ENCODE measurements around the gene PRKAG2.

Gene PRKAG2

GRCh38 chr7:151626422-151627115, 250.3 kb downstream of the PRKAG2 start:
- H3K4me1 ChIP-seq (ENCODE audit: insufficient read depth, low read length, poor library complexity, severe bottlenecking) = peaks cover 16% of the 10 kb centered on the region
- no peaks in the 10 kb centered on the region for H4K20me1 ChIP-seq (ENCODE audit: insufficient read depth, low read length, poor library complexity, severe bottlenecking)
- no peak overlapping the region for H2AFZ ChIP-seq (ENCODE audit: low read length)
- TF ChIP-seq EZH2phosphoT487 (IDR thresholded peaks at IDR 0.05; ENCODE audit: borderline replicate concordance) (no peak), CTCF (conservative IDR thresholded peaks at IDR 0.05; ENCODE audit: low read length) (peak; percentile 83)
- no peak overlapping the region for H3K4me2 ChIP-seq (ENCODE audit: low read depth, low read length, poor library complexity, severe bottlenecking)
- H3K9me3 ChIP-seq (ENCODE audit: insufficient read depth, low read depth, low read length) = no peaks in the 10 kb centered on the region
- no peaks in the 10 kb centered on the region for H3F3A ChIP-seq (ENCODE audit: low read depth)
- H3K27me3 ChIP-seq (ENCODE audit: insufficient read depth, low read length, poor library complexity, severe bottlenecking) = no peaks in the 10 kb centered on the region
- H3K9me2 ChIP-seq (replicated peaks; ENCODE audit: low read depth, low read length) = no peaks in the 10 kb centered on the region
- H3K36me3 ChIP-seq (ENCODE audit: insufficient read depth, low read length) = no peaks in the 10 kb centered on the region
- H3K4me3 ChIP-seq (ENCODE audit: low read length, poor library complexity, severe bottlenecking) = no peak overlapping the region
- H3K79me2 ChIP-seq (ENCODE audit: insufficient read depth, low read length) = peaks cover 5% of the 10 kb centered on the region; the same call in 1 of the 2 replicates
- no peak overlapping the region for H3K9ac ChIP-seq (ENCODE audit: low read depth, low read length, poor library complexity, severe bottlenecking)

- no peak overlapping the region for H3K4me2 ChIP-seq (ENCODE audit: low read depth, low read length, poor library complexity, severe bottlenecking)
- H3K36me3 ChIP-seq (ENCODE audit: insufficient read depth, low read length) = no peaks in the 10 kb centered on the region
- no peak overlapping the region for H3K9ac ChIP-seq (ENCODE audit: low read depth, low read length, poor library complexity, severe bottlenecking)
- H2AFZ ChIP-seq (ENCODE audit: low read length) = no peak overlapping the region
- peaks cover 7% of the 10 kb centered on the region for H3K4me1 ChIP-seq (ENCODE audit: insufficient read depth, low read length, poor library complexity, severe bottlenecking)
- peaks cover 4% of the 10 kb centered on the region; the same call in 1 of the 2 replicates for H3K79me2 ChIP-seq (ENCODE audit: insufficient read depth, low read length)
- no peaks in the 10 kb centered on the region for H3K9me3 ChIP-seq (ENCODE audit: insufficient read depth, low read depth, low read length)
- no peaks in the 10 kb centered on the region for H3F3A ChIP-seq (ENCODE audit: low read depth)
- no peaks in the 10 kb centered on the region for H4K20me1 ChIP-seq (ENCODE audit: insufficient read depth, low read length, poor library complexity, severe bottlenecking)
- H3K9me2 ChIP-seq (replicated peaks; ENCODE audit: low read depth, low read length) = no peaks in the 10 kb centered on the region
- H3K4me3 ChIP-seq (ENCODE audit: low read length, poor library complexity, severe bottlenecking) = no peak overlapping the region
- no peaks in the 10 kb centered on the region for H3K27me3 ChIP-seq (ENCODE audit: insufficient read depth, low read length, poor library complexity, severe bottlenecking)
- TF ChIP-seq EZH2phosphoT487 (IDR thresholded peaks at IDR 0.05; ENCODE audit: borderline replicate concordance) = no peak
- no peak for TF ChIP-seq CTCF (conservative IDR thresholded peaks at IDR 0.05; ENCODE audit: low read length)
These were observed 251.3 kb downstream of the PRKAG2 start for GRCh38 chr7:151625606-151626005.

- no peaks in the 10 kb centered on the region for H3K27me3 ChIP-seq (ENCODE audit: insufficient read depth, low read length, poor library complexity, severe bottlenecking)
- no peak overlapping the region for H2AFZ ChIP-seq (ENCODE audit: low read length)
- no peaks in the 10 kb centered on the region for H3K36me3 ChIP-seq (ENCODE audit: insufficient read depth, low read length)
- no peaks in the 10 kb centered on the region for H3K9me3 ChIP-seq (ENCODE audit: insufficient read depth, low read depth, low read length)
- no peaks in the 10 kb centered on the region for H3F3A ChIP-seq (ENCODE audit: low read depth)
- no peaks in the 10 kb centered on the region for H3K9me2 ChIP-seq (replicated peaks; ENCODE audit: low read depth, low read length)
- peaks cover 5% of the 10 kb centered on the region for H3K4me1 ChIP-seq (ENCODE audit: insufficient read depth, low read length, poor library complexity, severe bottlenecking)
- no peak overlapping the region for H3K4me2 ChIP-seq (ENCODE audit: low read depth, low read length, poor library complexity, severe bottlenecking)
- no peaks in the 10 kb centered on the region for H3K79me2 ChIP-seq (ENCODE audit: insufficient read depth, low read length)
- H4K20me1 ChIP-seq (ENCODE audit: insufficient read depth, low read length, poor library complexity, severe bottlenecking) = no peaks in the 10 kb centered on the region
- no peak for TF ChIP-seq EZH2phosphoT487 (IDR thresholded peaks at IDR 0.05; ENCODE audit: borderline replicate concordance)
- no peak for TF ChIP-seq CTCF (conservative IDR thresholded peaks at IDR 0.05; ENCODE audit: low read length)
- no peak overlapping the region for H3K4me3 ChIP-seq (ENCODE audit: low read length, poor library complexity, severe bottlenecking)
- no peak overlapping the region for H3K9ac ChIP-seq (ENCODE audit: low read depth, low read length, poor library complexity, severe bottlenecking)
These were observed 252.5 kb downstream of the PRKAG2 start for GRCh38 chr7:151624246-151624928.
